ENCODE measurements around the gene NIT2.

Gene NIT2

GRCh38 chr3:100396967-100397366 is 62.4 kb downstream of the NIT2 start:
- no peak for DNase-seq (ENCODE audit: low read depth in 2 of 2)

- DNase-seq (ENCODE audit: low read depth in 2 of 2), result no peak
These were observed 64.9 kb downstream of the NIT2 start for GRCh38 chr3:100399341-100400071.

- no peak for DNase-seq (ENCODE audit: low read depth in 2 of 2)
These were observed 65.8 kb downstream of the NIT2 start for GRCh38 chr3:100400419-100400779.

GRCh38 chr3:100400780-100401673 is 66.5 kb downstream of the NIT2 start, which contains the start of the genes LNP1 and TOMM70:
Gene LNP1, plus strand, starts transcription at chr3:100401539. Its CDS starts 28,191 bp downstream, at chr3:100429730.
Gene TOMM70, minus strand, starts transcription at chr3:100401089. Its CDS starts 140 bp downstream, at chr3:100400949.
- peak; percentile 92 for DNase-seq (ENCODE audit: low read depth in 2 of 2)

GRCh38 chr3:100401674-100402041 is 67.1 kb downstream of the NIT2 start:
- DNase-seq (ENCODE audit: low read depth in 2 of 2), result peak; percentile 5 to 16

GRCh38 chr3:100402256-100402655 is 67.7 kb downstream of the NIT2 start:
- DNase-seq (ENCODE audit: low read depth in 2 of 2), result peak in 1 of 2 experiments; percentile 9

- no peak for DNase-seq (ENCODE audit: low read depth in 2 of 2)
These were observed 68.3 kb downstream of the NIT2 start for GRCh38 chr3:100402891-100403290.

- DNase-seq (ENCODE audit: low read depth in 2 of 2), result peak; percentile 40 to 53
These were observed 69.0 kb downstream of the NIT2 start for GRCh38 chr3:100403362-100404249.

GRCh38 chr3:100404250-100404548 is 69.6 kb downstream of the NIT2 start:
- DNase-seq (ENCODE audit: low read depth in 2 of 2), result no peak

GRCh38 chr3:100407164-100407563 is 72.6 kb downstream of the NIT2 start:
- no peak for DNase-seq (ENCODE audit: low read depth in 2 of 2)

GRCh38 chr3:100407977-100408532 is 73.5 kb downstream of the NIT2 start:
- DNase-seq (ENCODE audit: low read depth in 2 of 2), result no peak

Data from fibroblast of skin of left quadriceps (primary cell).